ENCODE measurements around the gene COPE. TPM values are rescaled to one million over a fixed set of nuclear protein-coding genes. Genes with fewer than 3 reads are reported as not detected.

Gene COPE
- polyA plus RNA-seq, 1 donor (not counting 4 experiments of a cell fraction or from before 2014, with no cell fraction given): 109 TPM

GRCh38 chr19:18853755-18854427 is 65.3 kb downstream of the COPE start:
- Histone ChIP-seq H3K4me2 (ENCODE audit: control insufficient read depth, extremely low read depth, insufficient read depth, low read depth, low read length) (no peak overlapping the region), H3K79me2 (ENCODE audit: control insufficient read depth, insufficient read depth, low read length) (peaks cover 44% of the 10 kb centered on the region), H3K9me3 (ENCODE audit: control insufficient read depth, low read depth, low read length) (no peaks in the 10 kb centered on the region), H3K36me3 (ENCODE audit: control insufficient read depth in 2 of 2, extremely low read depth in 1 of 2, insufficient read depth in 2 of 2, low read length in 2 of 2) (peaks cover 42 to 78% of the 10 kb centered on the region in 2 experiments), H3K27me3 (ENCODE audit: control insufficient read depth, extremely low read depth, insufficient read depth, low read length) (no peaks in the 10 kb centered on the region), H3K4me3 (ENCODE audit: control insufficient read depth in 2 of 3, extremely low read depth in 1 of 3, insufficient read depth in 2 of 3, low read depth in 1 of 3, low read length in 3 of 3) (no peak overlapping the region), H2AFZ (ENCODE audit: control insufficient read depth, low read length) (no peak overlapping the region), H3K9me1 (ENCODE audit: control insufficient read depth, extremely low read depth, insufficient read depth, low read length) (peaks cover 2% of the 10 kb centered on the region), H4K20me1 (ENCODE audit: control insufficient read depth, extremely low read depth, insufficient read depth, low read length) (peaks cover 24% of the 10 kb centered on the region), H3K9ac (ENCODE audit: control insufficient read depth, extremely low read depth, insufficient read depth, low read length) (no peak overlapping the region), H3K27ac (ENCODE audit: control insufficient read depth, insufficient read depth, low read length) (no peak overlapping the region), H3K4me1 (ENCODE audit: control insufficient read depth, extremely low read depth, insufficient read depth, low read length) (peaks cover 22% of the 10 kb centered on the region)
- FAIRE-seq: no peak
- no peak for DNase-seq (ENCODE audit: low read depth, low spot score)
- dilution Hi-C loops (cut with MboI; ENCODE audit: extremely low pct_ligation_motif_present, low sequenced_read_pairs): no loop called here
- TF ChIP-seq EZH2 (IDR thresholded peaks at IDR 0.05; ENCODE audit: low read length): no peak
- TF ChIP-seq, protein P1, sequence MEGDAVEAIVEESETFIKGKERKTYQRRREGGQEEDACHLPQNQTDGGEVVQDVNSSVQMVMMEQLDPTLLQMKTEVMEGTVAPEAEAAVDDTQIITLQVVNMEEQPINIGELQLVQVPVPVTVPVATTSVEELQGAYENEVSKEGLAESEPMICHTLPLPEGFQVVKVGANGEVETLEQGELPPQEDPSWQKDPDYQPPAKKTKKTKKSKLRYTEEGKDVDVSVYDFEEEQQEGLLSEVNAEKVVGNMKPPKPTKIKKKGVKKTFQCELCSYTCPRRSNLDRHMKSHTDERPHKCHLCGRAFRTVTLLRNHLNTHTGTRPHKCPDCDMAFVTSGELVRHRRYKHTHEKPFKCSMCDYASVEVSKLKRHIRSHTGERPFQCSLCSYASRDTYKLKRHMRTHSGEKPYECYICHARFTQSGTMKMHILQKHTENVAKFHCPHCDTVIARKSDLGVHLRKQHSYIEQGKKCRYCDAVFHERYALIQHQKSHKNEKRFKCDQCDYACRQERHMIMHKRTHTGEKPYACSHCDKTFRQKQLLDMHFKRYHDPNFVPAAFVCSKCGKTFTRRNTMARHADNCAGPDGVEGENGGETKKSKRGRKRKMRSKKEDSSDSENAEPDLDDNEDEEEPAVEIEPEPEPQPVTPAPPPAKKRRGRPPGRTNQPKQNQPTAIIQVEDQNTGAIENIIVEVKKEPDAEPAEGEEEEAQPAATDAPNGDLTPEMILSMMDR (optimal IDR thresholded peaks at IDR 0.05 in 1 of 3, IDR thresholded peaks at IDR 0.05 in 1 of 3, conservative IDR thresholded peaks at IDR 0.05 in 1 of 3; ENCODE audit: extremely low read depth in 1 of 3, insufficient read depth in 2 of 3, low read length in 3 of 3): peak in 1 of 3 experiments; percentile 4

GRCh38 chr19:18852648-18853047 is 66.5 kb downstream of the COPE start:
- Histone ChIP-seq H3K27me3 (ENCODE audit: control insufficient read depth, extremely low read depth, insufficient read depth, low read length) (no peaks in the 10 kb centered on the region), H4K20me1 (ENCODE audit: control insufficient read depth, extremely low read depth, insufficient read depth, low read length) (peaks cover 29% of the 10 kb centered on the region), H3K4me2 (ENCODE audit: control insufficient read depth, extremely low read depth, insufficient read depth, low read depth, low read length) (no peak overlapping the region), H3K36me3 (ENCODE audit: control insufficient read depth in 2 of 2, extremely low read depth in 1 of 2, insufficient read depth in 2 of 2, low read length in 2 of 2) (peaks cover 44 to 74% of the 10 kb centered on the region in 2 experiments), H3K27ac (ENCODE audit: control insufficient read depth, insufficient read depth, low read length) (no peak overlapping the region), H3K9ac (ENCODE audit: control insufficient read depth, extremely low read depth, insufficient read depth, low read length) (no peak overlapping the region), H3K9me1 (ENCODE audit: control insufficient read depth, extremely low read depth, insufficient read depth, low read length) (peaks cover 2% of the 10 kb centered on the region), H2AFZ (ENCODE audit: control insufficient read depth, low read length) (no peak overlapping the region), H3K4me3 (ENCODE audit: control insufficient read depth in 2 of 3, extremely low read depth in 1 of 3, insufficient read depth in 2 of 3, low read depth in 1 of 3, low read length in 3 of 3) (no peak overlapping the region), H3K4me1 (ENCODE audit: control insufficient read depth, extremely low read depth, insufficient read depth, low read length) (peaks cover 32% of the 10 kb centered on the region), H3K79me2 (ENCODE audit: control insufficient read depth, insufficient read depth, low read length) (peaks cover 50% of the 10 kb centered on the region), H3K9me3 (ENCODE audit: control insufficient read depth, low read depth, low read length) (no peaks in the 10 kb centered on the region)
- no peak for TF ChIP-seq EZH2 (IDR thresholded peaks at IDR 0.05; ENCODE audit: low read length)
- TF ChIP-seq, protein P1 (optimal IDR thresholded peaks at IDR 0.05 in 1 of 3, IDR thresholded peaks at IDR 0.05 in 1 of 3, conservative IDR thresholded peaks at IDR 0.05 in 1 of 3; ENCODE audit: extremely low read depth in 1 of 3, insufficient read depth in 2 of 3, low read length in 3 of 3): no peak
- DNase-seq (ENCODE audit: low read depth, low spot score): no peak
- no peak for FAIRE-seq
- dilution Hi-C loops (cut with MboI; ENCODE audit: extremely low pct_ligation_motif_present, low sequenced_read_pairs): no loop called here
